ENCODE data around the gene POLR3B.

POLR3B gene

GRCh38 chr12:106333756-106334155, 23.8 kb upstream of the POLR3B start:
- Histone ChIP-seq H2AFZ (ENCODE audit: low read depth) (no peak overlapping the region), H3K27ac (no peak overlapping the region), H3K4me3 (IDR thresholded peaks at IDR 0.05; ENCODE audit: insufficient read depth, low read depth, low read length) (no peak overlapping the region), H3K79me2 (ENCODE audit: insufficient read depth, low read depth) (no peaks in the 10 kb centered on the region), H3K9ac (no peak overlapping the region), H3K4me2 (no peak overlapping the region), H4K20me1 (ENCODE audit: insufficient read depth) (no peaks in the 10 kb centered on the region), H3K4me1 (ENCODE audit: low read depth, poor library complexity, severe bottlenecking) (no peaks in the 10 kb centered on the region), H3K36me3 (ENCODE audit: insufficient read depth) (no peaks in the 10 kb centered on the region), H3K27me3 (ENCODE audit: insufficient read depth, low read depth) (no peaks in the 10 kb centered on the region)
- TF ChIP-seq CTCF (conservative IDR thresholded peaks at IDR 0.05; ENCODE audit: low read depth, low read length) = no peak

GRCh38 chr12:106341086-106341877, 16.3 kb upstream of the POLR3B start:
- no peaks in the 10 kb centered on the region for H3K36me3 ChIP-seq (ENCODE audit: insufficient read depth)
- no peak overlapping the region for H3K4me3 ChIP-seq (IDR thresholded peaks at IDR 0.05; ENCODE audit: insufficient read depth, low read depth, low read length)
- H3K4me1 ChIP-seq (ENCODE audit: low read depth, poor library complexity, severe bottlenecking) = no peaks in the 10 kb centered on the region
- H3K9ac ChIP-seq = no peak overlapping the region
- no peaks in the 10 kb centered on the region for H4K20me1 ChIP-seq (ENCODE audit: insufficient read depth)
- H3K79me2 ChIP-seq (ENCODE audit: insufficient read depth, low read depth) = no peaks in the 10 kb centered on the region
- H3K4me2 ChIP-seq = no peak overlapping the region
- H3K27me3 ChIP-seq (ENCODE audit: insufficient read depth, low read depth) = no peaks in the 10 kb centered on the region
- TF ChIP-seq CTCF (conservative IDR thresholded peaks at IDR 0.05; ENCODE audit: low read depth, low read length) = no peak
- H3K27ac ChIP-seq = no peak overlapping the region
- no peak overlapping the region for H2AFZ ChIP-seq (ENCODE audit: low read depth)

GRCh38 chr12:106342397-106343213, 14.9 kb upstream of the POLR3B start:
- TF ChIP-seq CTCF (conservative IDR thresholded peaks at IDR 0.05; ENCODE audit: low read depth, low read length) = no peak
- H3K27ac ChIP-seq = no peak overlapping the region
- no peak overlapping the region for H3K4me2 ChIP-seq
- H3K4me1 ChIP-seq (ENCODE audit: low read depth, poor library complexity, severe bottlenecking) = no peaks in the 10 kb centered on the region
- H3K9ac ChIP-seq = no peak overlapping the region
- H3K79me2 ChIP-seq (ENCODE audit: insufficient read depth, low read depth) = no peaks in the 10 kb centered on the region
- no peaks in the 10 kb centered on the region for H3K27me3 ChIP-seq (ENCODE audit: insufficient read depth, low read depth)
- H3K36me3 ChIP-seq (ENCODE audit: insufficient read depth) = no peaks in the 10 kb centered on the region
- no peak overlapping the region for H2AFZ ChIP-seq (ENCODE audit: low read depth)
- no peaks in the 10 kb centered on the region for H4K20me1 ChIP-seq (ENCODE audit: insufficient read depth)
- H3K4me3 ChIP-seq (IDR thresholded peaks at IDR 0.05; ENCODE audit: insufficient read depth, low read depth, low read length) = no peak overlapping the region

GRCh38 chr12:106343214-106343528, 14.4 kb upstream of the POLR3B start:
- Histone ChIP-seq H2AFZ (ENCODE audit: low read depth) (no peak overlapping the region), H4K20me1 (ENCODE audit: insufficient read depth) (no peaks in the 10 kb centered on the region), H3K9ac (no peak overlapping the region), H3K36me3 (ENCODE audit: insufficient read depth) (no peaks in the 10 kb centered on the region), H3K27me3 (ENCODE audit: insufficient read depth, low read depth) (no peaks in the 10 kb centered on the region), H3K4me3 (IDR thresholded peaks at IDR 0.05; ENCODE audit: insufficient read depth, low read depth, low read length) (no peak overlapping the region), H3K27ac (no peak overlapping the region), H3K4me2 (no peak overlapping the region), H3K79me2 (ENCODE audit: insufficient read depth, low read depth) (no peaks in the 10 kb centered on the region), H3K4me1 (ENCODE audit: low read depth, poor library complexity, severe bottlenecking) (no peaks in the 10 kb centered on the region)
- TF ChIP-seq CTCF (conservative IDR thresholded peaks at IDR 0.05; ENCODE audit: low read depth, low read length) = no peak
